Measurements from ENCODE around the gene ABHD13.
"Not testable (repeated sequence)": the region's sequence is repeated elsewhere in the genome, so short reads cannot be mapped to it uniquely, and the experiment has no call there.

ABHD13 gene

DNA sequence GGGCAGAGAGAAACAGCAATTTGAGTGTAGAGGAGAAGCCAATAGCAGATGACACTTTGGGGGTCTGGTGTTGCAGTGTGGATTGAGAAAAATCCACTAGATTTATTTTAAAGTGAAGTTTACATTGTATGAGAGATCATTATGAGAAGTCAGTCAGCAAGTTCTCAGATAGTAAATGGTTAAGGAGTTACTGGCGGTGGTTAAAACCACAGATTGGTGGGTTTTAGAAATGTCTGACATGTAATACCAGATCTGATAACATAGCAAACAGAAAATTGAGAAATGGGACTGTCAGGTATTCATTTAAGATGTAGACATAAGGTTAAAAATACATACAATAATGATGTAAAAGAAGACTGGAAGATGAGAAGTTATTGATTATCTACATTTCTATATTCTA lies 7.2 kb downstream of the ABHD13 start:
- DNase-seq: no peak

DNA sequence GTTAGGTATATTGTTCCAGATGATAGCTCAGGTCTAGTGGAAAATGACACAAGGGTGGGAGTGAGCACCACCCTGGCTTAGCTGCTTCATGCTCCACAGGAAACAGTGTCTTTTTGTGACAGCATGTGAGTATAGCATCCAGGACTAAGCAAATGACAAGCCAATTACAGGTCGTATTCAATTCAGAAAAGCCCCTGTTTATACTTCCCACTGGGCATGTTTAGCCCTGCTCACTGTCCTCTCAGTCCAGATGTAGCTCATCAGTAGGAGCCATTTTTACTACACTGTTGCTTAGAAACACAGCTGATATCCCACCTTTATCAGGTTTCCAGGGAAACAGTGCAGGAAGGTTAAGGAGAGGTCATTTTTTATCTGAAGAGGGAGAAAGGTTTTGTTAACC lies 8.0 kb downstream of the ABHD13 start:
- DNase-seq: no peak

DNA sequence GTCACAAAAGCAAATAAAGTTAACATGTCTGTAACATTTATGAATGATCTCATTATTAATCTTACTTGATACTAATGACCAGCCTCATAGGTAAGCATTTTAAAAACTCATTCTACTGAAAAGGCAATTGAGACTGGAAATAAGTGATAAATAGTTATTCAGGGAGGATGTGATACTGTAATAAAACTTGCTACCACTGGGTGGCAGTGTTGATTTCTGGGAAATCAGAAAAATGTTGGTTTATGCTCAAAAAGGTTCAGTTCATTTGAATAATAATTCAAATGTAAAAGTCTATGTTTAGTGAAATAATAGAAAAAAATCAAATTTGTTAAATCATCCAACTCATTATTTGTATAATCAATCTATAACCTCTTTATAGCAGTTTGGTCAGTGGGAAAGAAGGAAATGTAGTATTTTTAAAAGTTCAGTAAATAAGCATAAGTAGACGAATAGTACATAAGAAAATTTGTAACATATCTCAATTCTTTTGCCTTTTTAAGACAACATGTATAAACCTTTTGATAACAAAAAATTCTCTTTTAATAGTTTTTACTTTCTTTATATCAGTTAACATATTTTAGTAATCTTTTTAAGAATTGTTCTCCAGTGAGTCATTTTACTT lies 9.6 kb downstream of the ABHD13 start:
- DNase-seq: no peak

DNA sequence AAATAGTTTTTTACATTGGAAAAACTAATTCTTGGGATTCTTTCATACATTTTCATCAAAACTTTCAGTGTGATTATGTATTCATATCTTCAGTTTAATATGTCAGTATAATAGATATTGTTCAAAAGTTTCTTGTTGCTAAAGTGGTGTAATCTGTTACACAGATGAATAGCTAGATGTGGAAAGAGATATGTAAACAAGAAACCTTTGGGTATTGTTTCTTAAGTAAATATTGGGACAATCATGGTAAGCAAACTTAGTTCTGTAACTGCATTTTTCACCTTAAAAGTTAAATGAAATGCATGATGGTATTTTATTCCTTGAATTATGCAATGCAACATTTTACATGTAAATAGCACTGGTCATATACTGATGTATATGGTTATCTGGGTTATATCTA lies 12.2 kb downstream of the ABHD13 start:
- no peak for DNase-seq

GRCh38 chr13:108249150-108249549 lies 31.0 kb downstream of the ABHD13 start:
- DNase-seq: no peak

GRCh38 chr13:108257248-108257647 lies 39.1 kb downstream of the ABHD13 start:
- DNase-seq: no peak

- no peak for DNase-seq
Measured at GRCh38 chr13:108263621-108264355, 45.6 kb downstream of the ABHD13 start.

DNA sequence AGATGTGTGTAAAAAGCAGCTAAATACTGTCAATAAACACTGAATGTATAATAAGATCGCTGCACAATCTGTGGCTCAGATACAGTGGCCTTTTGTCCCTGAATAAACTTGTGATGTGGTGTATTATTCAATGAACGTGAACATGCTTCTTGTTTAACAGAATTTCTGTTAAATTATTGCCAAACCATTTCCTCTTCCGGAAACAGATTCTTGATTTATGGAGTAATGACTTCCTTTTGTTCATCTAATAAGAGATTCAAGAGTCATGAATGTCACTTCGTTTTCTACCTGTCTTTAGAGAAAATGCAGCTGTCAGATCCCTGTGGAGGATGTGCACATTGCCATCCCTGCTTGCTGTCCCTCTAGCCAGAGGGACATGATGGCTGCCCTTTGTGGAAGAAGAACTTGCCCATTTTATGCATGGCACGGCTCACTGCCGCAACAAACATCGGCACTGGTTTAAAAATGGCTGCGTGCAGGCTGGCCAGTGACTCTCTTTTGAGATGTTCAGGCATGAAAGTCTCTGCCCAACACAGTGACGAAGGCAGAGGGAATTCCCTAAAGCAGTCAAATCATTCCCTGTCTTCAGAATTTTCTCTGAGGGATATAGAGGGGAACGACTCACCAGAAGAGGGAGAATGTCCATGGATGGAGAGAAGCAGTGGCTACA lies 48.3 kb downstream of the ABHD13 start:
- DNase-seq: no peak

GRCh38 chr13:108267347-108267746 lies 49.2 kb downstream of the ABHD13 start:
- DNase-seq: no peak

DNA sequence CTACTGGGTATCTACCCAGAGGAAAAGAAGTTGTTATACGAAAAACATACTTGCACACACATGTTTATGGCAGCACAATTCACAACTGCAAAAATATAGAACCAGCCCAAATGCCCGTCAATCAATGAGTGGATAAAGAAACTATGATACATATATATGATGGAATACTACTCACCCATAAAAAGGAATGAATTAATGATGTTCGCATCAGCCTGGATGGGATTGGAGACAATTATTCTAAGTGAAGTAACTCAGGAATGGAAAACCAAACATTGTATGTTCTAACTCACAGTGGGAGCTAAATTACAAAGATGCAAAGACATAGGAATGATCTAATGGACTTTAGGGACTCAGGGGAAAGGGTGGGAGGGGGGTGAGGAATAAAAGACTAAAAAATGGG lies 49.7 kb downstream of the ABHD13 start:
- not testable (repeated sequence) for DNase-seq

DNA sequence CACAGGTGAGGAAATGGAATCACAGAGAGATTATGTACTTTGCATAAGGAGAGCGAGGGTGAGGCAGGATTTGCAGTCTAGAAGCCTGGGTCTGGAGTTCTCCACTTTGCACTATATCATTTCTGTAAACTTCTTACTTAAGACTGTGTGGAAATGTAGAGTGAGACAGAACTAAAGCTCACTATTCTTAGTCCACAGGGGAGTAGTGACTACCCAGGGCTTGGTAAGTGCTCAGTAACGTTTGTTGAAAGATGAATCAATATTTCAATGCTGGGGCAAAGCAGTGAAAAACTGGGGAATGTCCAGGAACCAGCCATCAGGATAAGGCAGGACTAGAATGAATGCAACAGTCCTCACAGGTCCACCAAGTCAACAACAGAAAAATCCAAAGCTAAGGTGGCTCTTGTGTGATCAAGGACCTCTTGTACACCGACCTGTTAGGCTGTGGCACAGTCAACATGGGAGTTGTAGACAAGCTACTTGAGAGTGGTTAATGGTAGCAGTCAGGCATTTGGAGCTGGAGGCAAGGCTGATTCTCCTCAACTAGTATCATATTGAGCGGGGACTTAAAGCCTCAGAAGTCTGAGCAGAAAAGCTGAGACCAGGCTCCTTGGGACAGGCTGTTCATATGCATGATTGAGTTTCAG lies 50.4 kb downstream of the ABHD13 start:
- no peak for DNase-seq

DNA sequence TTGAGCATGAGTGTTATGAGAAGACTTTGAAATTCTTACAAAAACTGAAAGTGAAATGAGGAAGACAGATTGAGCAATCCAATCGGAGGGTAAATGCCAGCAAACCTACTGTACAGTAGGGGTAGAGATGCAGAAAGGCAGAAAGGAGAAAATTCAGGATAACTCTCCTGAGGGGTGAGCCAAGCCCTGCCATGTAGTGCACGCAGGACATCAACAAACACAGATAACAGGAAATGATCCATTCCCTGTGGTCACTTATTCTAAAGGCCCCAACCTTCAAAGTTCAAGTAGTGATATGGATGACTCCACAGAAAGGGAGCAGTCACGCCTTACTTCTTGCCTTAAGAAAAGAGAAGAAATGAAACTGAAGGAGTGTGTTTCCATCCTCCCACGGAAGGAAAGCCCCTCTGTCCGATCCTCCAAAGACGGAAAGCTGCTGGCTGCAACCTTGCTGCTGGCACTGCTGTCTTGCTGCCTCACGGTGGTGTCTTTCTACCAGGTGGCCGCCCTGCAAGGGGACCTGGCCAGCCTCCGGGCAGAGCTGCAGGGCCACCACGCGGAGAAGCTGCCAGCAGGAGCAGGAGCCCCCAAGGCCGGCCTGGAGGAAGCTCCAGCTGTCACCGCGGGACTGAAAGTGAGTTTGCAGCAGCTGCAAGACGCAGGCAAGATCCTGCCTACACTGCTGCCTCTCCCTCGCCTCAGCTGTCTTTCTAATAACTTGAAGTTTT lies 51.6 kb downstream of the ABHD13 start, which contains the start of gene TNFSF13B:
Gene TNFSF13B, plus strand, starts transcription at position 118 of the 728 bp plus-strand sequence. Its CDS starts 178 bp downstream, at position 296.
- DNase-seq: no peak

DNA sequence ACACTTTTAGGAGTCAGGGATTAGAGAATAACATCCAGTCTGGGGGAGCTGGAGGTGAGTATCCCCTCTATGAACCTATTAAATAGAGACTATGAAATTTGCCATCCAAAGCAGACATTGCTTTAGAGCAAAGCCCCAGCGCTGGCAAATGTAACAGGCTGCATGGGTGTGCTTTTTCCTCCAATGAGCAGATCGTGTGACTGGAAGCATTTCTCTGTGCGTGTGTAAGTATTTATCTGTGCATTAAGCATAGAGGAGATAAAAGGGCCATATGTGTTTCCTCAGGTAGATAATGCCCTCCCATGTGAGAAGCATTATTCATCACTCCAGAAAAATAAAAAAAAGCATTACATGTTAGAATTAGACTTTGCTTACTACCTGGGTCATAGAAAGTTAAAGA lies 52.2 kb downstream of the ABHD13 start:
- no peak for DNase-seq

DNA sequence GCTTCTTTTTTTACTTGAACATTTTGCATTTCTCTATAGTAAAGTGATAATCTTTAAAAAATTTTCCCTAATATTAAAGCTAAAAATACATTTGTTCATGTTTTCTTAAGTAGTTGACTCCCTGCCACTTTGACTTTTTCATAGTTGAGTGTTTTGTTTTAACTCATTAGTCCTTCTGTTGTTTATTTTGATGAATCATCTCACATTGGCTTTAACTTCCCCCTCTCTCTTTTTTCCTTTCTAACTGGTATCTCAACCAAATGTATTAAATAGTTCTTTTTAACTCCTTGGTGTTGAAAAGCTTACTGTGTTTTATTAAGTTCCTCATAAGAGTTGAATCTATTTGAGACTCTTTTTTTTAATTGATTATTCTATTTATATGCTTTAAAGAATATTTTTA lies 54.1 kb downstream of the ABHD13 start:
- no peak for DNase-seq

GRCh38 chr13:108273429-108274118 lies 55.4 kb downstream of the ABHD13 start:
- DNase-seq: no peak

GRCh38 chr13:108274718-108275117 lies 56.5 kb downstream of the ABHD13 start:
- DNase-seq: no peak

DNA sequence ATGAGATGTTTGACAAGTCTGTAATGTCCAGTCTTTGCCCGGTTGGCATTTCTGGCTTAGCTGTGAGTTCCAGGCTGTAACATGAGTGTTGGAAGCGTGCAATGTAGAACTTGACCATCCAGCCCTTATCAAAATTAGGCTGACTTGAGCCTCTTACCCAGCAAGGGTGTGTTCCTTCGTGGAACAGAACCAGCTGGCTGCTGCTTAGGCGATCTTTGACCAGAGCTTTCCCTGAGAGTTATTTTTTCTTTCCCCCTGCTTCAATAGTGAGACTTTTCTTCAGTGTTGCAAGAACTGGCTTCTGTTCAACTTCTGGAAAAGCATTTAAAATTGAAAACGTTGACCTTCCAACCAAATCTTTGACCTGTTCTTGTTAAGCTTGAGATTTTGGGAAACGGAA lies 57.9 kb downstream of the ABHD13 start:
- no peak for DNase-seq

DNA sequence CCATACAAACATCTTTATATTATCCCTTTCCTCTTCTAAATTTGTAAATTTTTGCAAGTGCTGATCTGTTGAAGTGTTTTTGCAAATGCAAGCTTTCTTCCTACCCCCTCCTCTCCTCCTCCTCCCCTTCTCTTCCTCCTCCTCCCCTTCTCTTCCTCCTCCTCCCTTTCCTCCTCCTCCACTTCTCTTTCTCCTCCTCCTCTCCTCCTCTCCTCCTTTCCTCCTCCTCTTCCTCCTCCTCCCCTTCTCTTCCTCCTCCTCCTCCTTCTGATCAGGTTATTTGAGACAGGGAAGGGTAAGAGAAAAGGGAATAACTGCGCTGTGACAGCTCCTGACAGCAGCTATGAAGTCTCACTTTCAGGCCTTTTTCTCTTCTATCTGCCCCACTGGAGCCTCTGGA lies 60.3 kb downstream of the ABHD13 start:
- DNase-seq: no peak

DNA sequence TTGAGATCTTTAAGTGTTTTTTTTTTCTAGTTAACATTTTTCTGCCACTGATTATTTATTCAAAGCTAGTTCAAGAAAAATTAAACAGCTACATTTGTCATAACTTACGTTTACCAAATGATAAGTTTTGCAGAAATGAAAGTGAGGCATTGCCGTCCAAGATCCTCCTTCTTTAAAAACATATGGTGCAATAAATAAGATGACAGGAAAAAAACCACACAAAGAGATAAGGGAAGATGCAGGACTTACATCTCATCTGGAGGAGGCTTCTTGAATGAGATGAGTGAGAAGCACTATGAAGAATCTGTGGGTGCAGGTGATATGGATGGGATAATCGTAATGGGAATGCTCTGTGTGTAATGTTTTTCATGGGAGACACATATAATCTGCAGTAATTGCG lies 63.7 kb downstream of the ABHD13 start:
- no peak for DNase-seq

- no peak for DNase-seq
Measured at GRCh38 chr13:108283110-108283509, 64.9 kb downstream of the ABHD13 start.

All from activated gamma-delta T cell (primary cell).